ENCODE data around the gene KCNH2. TPM values are rescaled to one million over a fixed set of nuclear protein-coding genes. Genes with fewer than 3 reads are reported as not detected.

KCNH2 gene
- total and polyA plus RNA-seq, 7 donors: 0.46 to 107 (median 40.6) TPM

- no peak for TF ChIP-seq POLR2A (IDR thresholded peaks at IDR 0.05)
- TF ChIP-seq, protein P1, sequence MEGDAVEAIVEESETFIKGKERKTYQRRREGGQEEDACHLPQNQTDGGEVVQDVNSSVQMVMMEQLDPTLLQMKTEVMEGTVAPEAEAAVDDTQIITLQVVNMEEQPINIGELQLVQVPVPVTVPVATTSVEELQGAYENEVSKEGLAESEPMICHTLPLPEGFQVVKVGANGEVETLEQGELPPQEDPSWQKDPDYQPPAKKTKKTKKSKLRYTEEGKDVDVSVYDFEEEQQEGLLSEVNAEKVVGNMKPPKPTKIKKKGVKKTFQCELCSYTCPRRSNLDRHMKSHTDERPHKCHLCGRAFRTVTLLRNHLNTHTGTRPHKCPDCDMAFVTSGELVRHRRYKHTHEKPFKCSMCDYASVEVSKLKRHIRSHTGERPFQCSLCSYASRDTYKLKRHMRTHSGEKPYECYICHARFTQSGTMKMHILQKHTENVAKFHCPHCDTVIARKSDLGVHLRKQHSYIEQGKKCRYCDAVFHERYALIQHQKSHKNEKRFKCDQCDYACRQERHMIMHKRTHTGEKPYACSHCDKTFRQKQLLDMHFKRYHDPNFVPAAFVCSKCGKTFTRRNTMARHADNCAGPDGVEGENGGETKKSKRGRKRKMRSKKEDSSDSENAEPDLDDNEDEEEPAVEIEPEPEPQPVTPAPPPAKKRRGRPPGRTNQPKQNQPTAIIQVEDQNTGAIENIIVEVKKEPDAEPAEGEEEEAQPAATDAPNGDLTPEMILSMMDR (IDR thresholded peaks at IDR 0.05): no peak
- TF ChIP-seq POLR2AphosphoS5 (IDR thresholded peaks at IDR 0.05): no peak
- TF ChIP-seq EP300 (IDR thresholded peaks at IDR 0.05): no peak
- 79 to 91% methylated on average over 8 of the region's 8 CpGs for WGBS, 2 donors
- DNase-seq: no peak
- intact Hi-C loops (cut with DNase I): no loop called here
- no peaks in the 10 kb centered on the region for H3K36me3 ChIP-seq
- no peaks in the 10 kb centered on the region for H3K4me1 ChIP-seq
- H3K27me3 ChIP-seq: peaks cover 0 to 11% (median 0%) of the 10 kb centered on the region in 3 donors
- no peaks in the 10 kb centered on the region for H3K9me3 ChIP-seq
- no peak overlapping the region for H3K4me3 ChIP-seq
- H3K27ac ChIP-seq: no peak overlapping the region
These were observed 19.0 kb upstream of the KCNH2 start for GRCh38 chr7:150997075-150997511.

- TF ChIP-seq, protein P1 (IDR thresholded peaks at IDR 0.05): no peak
- TF ChIP-seq POLR2A (IDR thresholded peaks at IDR 0.05) (no peak), EP300 (IDR thresholded peaks at IDR 0.05) (no peak), POLR2AphosphoS5 (IDR thresholded peaks at IDR 0.05) (no peak)
- no peak for DNase-seq
- no peaks in the 10 kb centered on the region for H3K36me3 ChIP-seq
- 33 to 58% methylated on average over 31 of the region's 31 CpGs for WGBS, 2 donors
- no peak overlapping the region for H3K27ac ChIP-seq
- intact Hi-C loops (cut with DNase I): no loop called here
- H3K27me3 ChIP-seq: peaks cover 0 to 11% (median 0%) of the 10 kb centered on the region in 3 donors
- H3K4me1 ChIP-seq: no peaks in the 10 kb centered on the region
- H3K9me3 ChIP-seq: no peaks in the 10 kb centered on the region
- H3K4me3 ChIP-seq: no peak overlapping the region
These were observed 18.4 kb upstream of the KCNH2 start for GRCh38 chr7:150996376-150997074.

DNA sequence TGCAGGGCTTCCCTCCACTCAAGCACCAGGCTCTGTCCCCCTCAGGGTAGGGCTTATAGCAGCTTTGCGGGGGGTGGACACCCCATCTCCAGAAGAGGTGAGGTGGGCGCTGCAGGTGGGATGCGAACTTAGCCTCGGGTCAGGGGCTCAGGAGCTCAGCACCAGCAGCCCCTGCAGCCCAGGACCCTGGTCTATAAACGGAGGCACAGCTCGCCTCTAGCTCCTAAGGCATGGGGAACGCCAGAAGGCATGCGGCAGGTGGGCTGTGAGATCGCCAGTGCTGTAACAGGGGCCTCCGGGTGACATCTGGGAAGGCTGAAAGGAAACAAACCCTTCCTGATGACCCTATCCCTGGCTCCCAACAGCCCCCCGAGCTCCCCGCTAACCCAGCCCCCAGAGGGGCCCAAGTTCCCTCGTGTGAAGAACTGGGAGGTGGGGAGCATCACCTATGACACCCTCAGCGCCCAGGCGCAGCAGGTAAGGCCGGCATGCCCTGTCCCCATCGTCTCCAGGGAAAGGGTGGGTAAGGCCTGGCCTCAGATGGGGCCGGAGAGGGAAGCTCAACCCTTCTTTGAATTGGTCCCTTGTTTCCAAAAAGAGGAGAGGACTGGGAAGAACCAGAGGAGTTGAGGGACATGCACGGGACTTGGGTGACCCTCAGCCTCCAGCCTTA is 16.9 kb upstream of the KCNH2 start:
- peak overlapping the region in 2 of 4 donors; percentile 21 to 23 for H3K4me3 ChIP-seq
- H3K4me1 ChIP-seq: no peaks in the 10 kb centered on the region
- no peak for DNase-seq
- H3K9me3 ChIP-seq: no peaks in the 10 kb centered on the region
- peaks cover 0 to 11% (median 0%) of the 10 kb centered on the region in 3 donors for H3K27me3 ChIP-seq
- no peak overlapping the region for H3K27ac ChIP-seq
- intact Hi-C loops (cut with DNase I): no loop called here
- WGBS, 2 donors: 57 to 70% methylated on average over 19 of the region's 19 CpGs
- H3K36me3 ChIP-seq: no peaks in the 10 kb centered on the region
- TF ChIP-seq POLR2AphosphoS5 (IDR thresholded peaks at IDR 0.05) (no peak), EP300 (IDR thresholded peaks at IDR 0.05) (no peak), POLR2A (IDR thresholded peaks at IDR 0.05) (no peak)
- TF ChIP-seq, protein P1 (IDR thresholded peaks at IDR 0.05): no peak

DNA sequence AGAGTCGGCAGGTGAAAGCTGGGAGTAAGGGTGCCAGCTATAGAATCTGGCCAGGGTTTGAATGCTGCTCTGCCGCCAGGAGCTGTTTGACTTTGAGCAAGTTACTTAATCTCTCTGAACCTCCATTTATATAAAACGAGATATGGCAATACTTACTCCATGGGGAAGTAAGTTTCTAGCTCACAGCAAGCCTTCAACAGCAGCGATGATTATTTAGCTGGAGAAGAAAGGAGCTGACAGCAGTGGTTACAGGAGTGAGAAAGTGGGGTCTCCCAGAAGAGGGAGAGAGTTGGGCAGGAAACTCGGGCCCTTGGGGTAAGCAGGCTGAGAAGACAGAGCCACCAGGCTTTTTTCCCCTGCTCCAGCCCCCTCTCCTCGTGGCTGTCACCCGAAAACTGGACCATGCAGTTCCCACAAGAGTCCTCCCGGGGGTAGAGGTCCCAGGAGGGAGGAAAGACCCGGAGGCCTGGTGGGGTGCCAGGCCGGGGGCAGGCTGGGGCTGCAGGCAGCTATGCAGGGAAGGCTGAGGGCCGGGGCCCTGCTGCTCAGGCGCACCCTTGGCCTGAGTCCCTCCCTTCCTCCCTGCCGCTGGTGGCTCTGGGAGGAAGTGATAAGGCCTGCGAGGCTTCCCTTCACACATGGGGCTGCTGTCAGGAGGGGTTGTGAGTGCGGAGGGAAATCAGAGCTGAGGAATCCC is 16.2 kb upstream of the KCNH2 start:
- Histone ChIP-seq H3K9me3 (no peaks in the 10 kb centered on the region), H3K27ac (peak overlapping the region in 1 of 4 donors; percentile 37), H3K27me3 (peaks cover 0 to 11% (median 0%) of the 10 kb centered on the region in 3 donors), H3K4me1 (peaks cover 0 to 5% (median 1%) of the 10 kb centered on the region in 4 donors), H3K36me3 (no peaks in the 10 kb centered on the region), H3K4me3 (peak overlapping the region in 3 of 4 donors; percentile 16 to 23 (median 21))
- 43 to 49% methylated on average over 15 of the region's 15 CpGs for WGBS, 2 donors
- TF ChIP-seq POLR2AphosphoS5 (IDR thresholded peaks at IDR 0.05): peak in 1 of 4 donors; percentile 13
- TF ChIP-seq EP300 (IDR thresholded peaks at IDR 0.05): no peak
- TF ChIP-seq POLR2A (IDR thresholded peaks at IDR 0.05): no peak
- TF ChIP-seq, protein P1 (IDR thresholded peaks at IDR 0.05): no peak
- intact Hi-C loops (cut with DNase I): no loop called here
- no peak for DNase-seq
